H9 (cell line): ENCODE measurements around the gene CPA2. TPM values are rescaled to one million over a fixed set of nuclear protein-coding genes. Genes with fewer than 3 reads are reported as not detected.
"Not testable (repeated sequence)": the region's sequence is repeated elsewhere in the genome, so short reads cannot be mapped to it uniquely, and the experiment has no call there.

Experiments
- DNase-seq: peaks from one replicate; pipeline ENCODE4 v3.0.0-alpha.2; 2017
- H2AFZ ChIP-seq: one replicate; pipeline ENCODE4 v1.6.1; 2013; ENCODE audit warnings: mild to moderate bottlenecking, low read length, control low read depth, moderate library complexity
- H2AK5ac ChIP-seq: 2 replicates; pipeline ENCODE4 v1.6.1; 2013; ENCODE audit warnings: low read length, control low read depth, mixed read lengths; ENCODE audit not compliant: insufficient read length
- H2BK120ac ChIP-seq: one replicate; pipeline ENCODE4 v1.6.1; 2013; ENCODE audit warnings: low read depth, mild to moderate bottlenecking, low read length, control low read depth, inconsistent platforms; ENCODE audit not compliant: poor library complexity, severe bottlenecking
- H2BK12ac ChIP-seq: 2 replicates; pipeline ENCODE4 v1.6.1; 2013; ENCODE audit warnings: low read length, control low read depth, mixed read lengths, low read depth; ENCODE audit not compliant: insufficient read length
- H2BK15ac ChIP-seq: 2 replicates; pipeline ENCODE4 v1.6.1; 2013; ENCODE audit warnings: low read depth, low read length, control low read depth
- H2BK20ac ChIP-seq: one replicate; pipeline ENCODE4 v1.6.1; 2013; ENCODE audit warnings: low read depth, mild to moderate bottlenecking, low read length, control low read depth, inconsistent platforms; ENCODE audit not compliant: poor library complexity, severe bottlenecking
- H2BK5ac ChIP-seq: 2 replicates; pipeline ENCODE4 v1.6.1; 2013; ENCODE audit warnings: low read length, control low read depth, mixed read lengths; ENCODE audit not compliant: insufficient read length
- H3K14ac ChIP-seq: 2 replicates; pipeline ENCODE4 v1.6.1; 2013; ENCODE audit warnings: low read length, control low read depth; ENCODE audit not compliant: insufficient read depth
- H3K18ac ChIP-seq: 2 replicates; pipeline ENCODE4 v1.6.1; 2013; ENCODE audit warnings: low read depth, mild to moderate bottlenecking, mixed read lengths, low read length, control low read depth; ENCODE audit not compliant: insufficient read length
- H3K23ac ChIP-seq: 2 replicates; pipeline ENCODE4 v1.6.1; 2013; ENCODE audit warnings: low read length, control low read depth, mixed read lengths, low read depth; ENCODE audit not compliant: insufficient read length
- H3K23me2 ChIP-seq: 2 replicates; pipeline ENCODE4 v1.6.1; 2013; ENCODE audit warnings: low read depth, mild to moderate bottlenecking, mixed read lengths, low read length, control low read depth; ENCODE audit not compliant: insufficient read length, poor library complexity, severe bottlenecking
- H3K27ac ChIP-seq: 2 replicates; pipeline ENCODE4 v1.5.1; 2013; ENCODE audit warnings: low read length, control low read depth, mixed read lengths, low read depth; ENCODE audit not compliant: insufficient read length
- H3K27me3 ChIP-seq: 2 replicates; pipeline ENCODE4 v1.6.1; 2013; ENCODE audit warnings: low read length, control low read depth, inconsistent platforms; ENCODE audit not compliant: insufficient read depth
- H3K4ac ChIP-seq: 2 replicates; pipeline ENCODE4 v1.6.1; 2013; ENCODE audit warnings: low read depth, mild to moderate bottlenecking, control low read depth, inconsistent platforms, low read length, moderate library complexity
- H3K4me1 ChIP-seq: 2 replicates; pipeline ENCODE4 v1.6.1; 2013; ENCODE audit warnings: low read length, control low read depth, inconsistent platforms; ENCODE audit not compliant: insufficient read depth
- H3K4me2 ChIP-seq: 2 replicates; pipeline ENCODE4 v1.6.1; 2013; ENCODE audit warnings: low read length, control low read depth, mixed read lengths; ENCODE audit not compliant: insufficient read length, insufficient read depth
- H3K56ac ChIP-seq: 2 replicates; pipeline ENCODE4 v1.6.1; 2013; ENCODE audit warnings: low read depth, mild to moderate bottlenecking, mixed read lengths, low read length, control low read depth; ENCODE audit not compliant: insufficient read length
- H3K79me1 ChIP-seq: 2 replicates; pipeline ENCODE4 v1.6.1; 2013; ENCODE audit warnings: low read depth, mild to moderate bottlenecking, moderate library complexity, low read length, control low read depth, inconsistent platforms; ENCODE audit not compliant: insufficient read depth, poor library complexity, severe bottlenecking
- H3K79me2 ChIP-seq: 2 replicates; pipeline ENCODE4 v1.6.1; 2013; ENCODE audit warnings: low read length, control low read depth, inconsistent platforms; ENCODE audit not compliant: insufficient read depth
- H3K9ac ChIP-seq: 2 replicates; pipeline ENCODE4 v1.6.1; 2013; ENCODE audit warnings: low read length, control low read depth, mixed read lengths; ENCODE audit not compliant: insufficient read length; ENCODE audit errors: extremely low read depth
- H3K9me3 ChIP-seq: one replicate; pipeline ENCODE4 v1.6.1; 2013; ENCODE audit warnings: low read depth, low read length, inconsistent platforms; ENCODE audit not compliant: control insufficient read depth
- H3T11ph ChIP-seq: one replicate; pipeline ENCODE4 v1.6.1; 2013; ENCODE audit warnings: mild to moderate bottlenecking, low read length, control low read depth, inconsistent platforms
- H4K20me1 ChIP-seq: one replicate; pipeline ENCODE4 v1.6.1; 2013; ENCODE audit not compliant: control insufficient read depth, insufficient read length, insufficient read depth
- H4K5ac ChIP-seq: 2 replicates; pipeline ENCODE4 v1.6.1; 2013; ENCODE audit warnings: low read depth, mild to moderate bottlenecking, mixed read lengths, low read length, control low read depth; ENCODE audit not compliant: insufficient read length
- H4K8ac ChIP-seq: replicated peaks from 2 replicates; pipeline ENCODE4 v1.6.1; 2013; ENCODE audit warnings: low read length, control low read depth, mixed read lengths, low read depth; ENCODE audit not compliant: insufficient read length
- H4K91ac ChIP-seq: 2 replicates; pipeline ENCODE4 v1.6.1; 2013; ENCODE audit warnings: low read depth, mild to moderate bottlenecking, moderate library complexity, mixed read lengths, low read length, control low read depth; ENCODE audit not compliant: insufficient read length
- H3K27ac Mint-ChIP-seq, 3 experiments: 2 replicates in 2 of 3; 3 replicates in 1 of 3; pipeline ENCODE4 v1.8.0; 2020 to 2021; ENCODE audit warnings: mixed read lengths in 3 of 3, mild to moderate bottlenecking in 1 of 3, moderate library complexity in 1 of 3
- H3K27me3 Mint-ChIP-seq: 2 replicates; pipeline ENCODE4 v1.8.0; 2021; ENCODE audit warnings: low read depth, mild to moderate bottlenecking, moderate library complexity, mixed read lengths
- H3K36me3 Mint-ChIP-seq, 3 experiments: 2 replicates in 2 of 3; 3 replicates in 1 of 3; pipeline ENCODE4 v1.8.0; 2020 to 2021; ENCODE audit warnings: low read depth in 3 of 3, mixed read lengths in 3 of 3; ENCODE audit not compliant: insufficient read depth in 1 of 3
- H3K4me1 Mint-ChIP-seq, 2 experiments: 2 replicates each; pipeline ENCODE4 v1.8.0; 2020; ENCODE audit warnings: mixed read lengths in 2 of 2
- H3K4me3 Mint-ChIP-seq, 2 experiments: 2 replicates in 1 of 2; 3 replicates in 1 of 2; pipeline ENCODE4 v1.8.0; 2020 to 2021; ENCODE audit warnings: mild to moderate bottlenecking in 2 of 2, mixed read lengths in 2 of 2, moderate library complexity in 1 of 2
- H3K9me3 Mint-ChIP-seq, 2 experiments: 2 replicates in 1 of 2; 3 replicates in 1 of 2; pipeline ENCODE4 v1.8.0; 2020; ENCODE audit warnings: mild to moderate bottlenecking in 2 of 2, mixed read lengths in 2 of 2, moderate library complexity in 1 of 2
- CTCF ChIP-seq: fragments of 200-600 bp; sonication (generic); conservative IDR thresholded peaks from 3 replicates; pipeline ENCODE4 v1.8.0; 2021; ENCODE audit warnings: antibody characterized with exemption, mild to moderate bottlenecking
- WGBS: extraction: QIAGEN DNeasy Blood & Tissue Kit; methylation state at CpG from one replicate; pipeline ENCODE4 v1.1.7; 2013; ENCODE audit warnings: missing lambda C conversion rate, low lambda C conversion rate, mixed read lengths; ENCODE audit not compliant: insufficient read length; ENCODE audit errors: extremely low coverage; 5-methylcytosine and 5-hydroxymethylcytosine counted together
- total RNA-seq: library from RNA; stranded (reverse); gene quantifications from 2 replicates; pipeline ENCODE4 v1.2.1, GENCODE V29; 2021

CPA2 gene
- total RNA-seq, 1 experiment from 2014 or later = not detected

- Histone ChIP-seq H2BK15ac (no peak overlapping the region), H3K23ac (no peak overlapping the region), H4K8ac (no peak overlapping the region), H3K27me3 (no peaks in the 10 kb centered on the region), H3K14ac (no peak overlapping the region), H3K79me2 (no peaks in the 10 kb centered on the region), H3K18ac (no peak overlapping the region), H2BK12ac (no peak overlapping the region), H2BK120ac (no peak overlapping the region), H3K27ac (no peak overlapping the region), H2BK20ac (no peak overlapping the region), H3K4me2 (no peak overlapping the region), H3K56ac (no peak overlapping the region), H3K79me1 (no peaks in the 10 kb centered on the region), H2AK5ac (no peak overlapping the region), H3T11ph (no peak overlapping the region), H4K91ac (no peak overlapping the region), H2AFZ (no peak overlapping the region), H3K9me3 (no peaks in the 10 kb centered on the region), H2BK5ac (no peak overlapping the region), H3K9ac (no peak overlapping the region), H3K4me1 (no peaks in the 10 kb centered on the region), H4K5ac (no peak overlapping the region), H4K20me1 (no peaks in the 10 kb centered on the region), H3K23me2 (no peaks in the 10 kb centered on the region), H3K4ac (no peak overlapping the region)
- WGBS = no CpG with 5 or more reads among the region's 5 CpGs
- TF ChIP-seq CTCF = no peak
- DNase-seq = no peak
- Mint-ChIP-seq H3K9me3 (peaks cover 0 to 5% of the 10 kb centered on the region in 2 experiments; a peak in 3 of 5 replicates), H3K36me3 (peaks cover 0 to 13% (median 0%) of the 10 kb centered on the region in 3 experiments; a peak in 3 of 7 replicates), H3K4me1 (peaks cover 17 to 20% of the 10 kb centered on the region in 2 experiments), H3K27me3 (peaks cover 5% of the 10 kb centered on the region; the same call in 1 of the 2 replicates), H3K27ac (peak overlapping the region in 2 of 3 experiments; percentile 19 to 75; a peak in 2 of 7 replicates), H3K4me3 (no peak overlapping the region; a peak in 1 of 5 replicates)
These were observed 42.5 kb upstream of the CPA2 start for GRCh38 chr7:130224210-130224609.

GRCh38 chr7:130224923-130225322, 41.7 kb upstream of the CPA2 start:
- H3K27ac ChIP-seq, H2AK5ac ChIP-seq: not testable (repeated sequence)
- peak overlapping the region in 2 of 3 experiments; percentile 34 to 40; a peak in 2 of 7 replicates for H3K27ac Mint-ChIP-seq

More at GRCh38 chr7:130224923-130225322, 41.7 kb upstream of the CPA2 start:
- not testable (repeated sequence) for H3K4me2 ChIP-seq, H3K9me3 Mint-ChIP-seq, H3K4ac ChIP-seq, H2BK120ac ChIP-seq, H4K91ac ChIP-seq, H2BK12ac ChIP-seq, H4K8ac ChIP-seq, DNase-seq, H2AFZ ChIP-seq, H3K23ac ChIP-seq, H2BK5ac ChIP-seq, H3K4me3 Mint-ChIP-seq, H3K27me3 Mint-ChIP-seq, H3T11ph ChIP-seq, H2BK20ac ChIP-seq, H3K79me2 ChIP-seq, H3K23me2 ChIP-seq, H3K18ac ChIP-seq, H3K14ac ChIP-seq, H4K20me1 ChIP-seq, H2BK15ac ChIP-seq, H3K27me3 ChIP-seq, H3K79me1 ChIP-seq, H3K56ac ChIP-seq, H3K4me1 ChIP-seq, H3K9ac ChIP-seq, H3K9me3 ChIP-seq, H4K5ac ChIP-seq
- peaks cover 18 to 21% of the 10 kb centered on the region in 2 experiments for H3K4me1 Mint-ChIP-seq
- WGBS = no CpG with 5 or more reads among the region's 3 CpGs
- H3K36me3 Mint-ChIP-seq = peaks cover 0 to 13% (median 0%) of the 10 kb centered on the region in 3 experiments; a peak in 3 of 7 replicates
